Breast epithelium (tissue), 4 donors: ENCODE results near the gene LDLRAP1. TPM values are rescaled to one million over a fixed set of nuclear protein-coding genes. Genes with fewer than 3 reads are reported as not detected.
A peak's percentile ranks its signal among the peaks of the same experiment; 100 is the strongest.

Source experiments
- DNase-seq, 2 donors: peaks; one replicate each; pipeline ENCODE4 v3.0.0-alpha.2; 2019; ENCODE audit warnings: low spot score in 2 of 2
- H3K27ac ChIP-seq, 2 donors: fragments of 200-600 bp; sonication (generic) in 1 of 2; one replicate each; pipeline ENCODE4 v1.5.1; 2016 to 2019; ENCODE audit warnings: mild to moderate bottlenecking in 1 of 2
- H3K27me3 ChIP-seq, 2 donors: fragments of 200-600 bp; sonication (generic) in 1 of 2; one replicate each; pipeline versions ENCODE4 v1.5.1 to v1.6.0; 2017 to 2019; ENCODE audit warnings: control low read depth in 1 of 2, mild to moderate bottlenecking in 1 of 2
- H3K36me3 ChIP-seq: fragments of 200-600 bp; one replicate; pipeline ENCODE4 v1.5.1; 2019
- H3K4me1 ChIP-seq, 2 donors: fragments of 200-600 bp; sonication (generic); one replicate each; pipeline ENCODE4 v1.5.1; 2016 to 2019; ENCODE audit warnings: control low read depth in 1 of 2
- H3K4me3 ChIP-seq, 3 donors: fragments of 200-600 bp; sonication (generic); 1 replicate in 2 of 3; 2 replicates in 1 of 3; pipeline ENCODE4 v1.5.1; 2016 to 2019; ENCODE audit warnings: mild to moderate bottlenecking in 3 of 3, moderate library complexity in 2 of 3
- H3K9me3 ChIP-seq, 2 donors: fragments of 200-600 bp; sonication (generic) in 1 of 2; one replicate each; pipeline ENCODE4 v1.5.1; 2016 to 2019; ENCODE audit warnings: control low read depth in 1 of 2
- POLR2A ChIP-seq: fragments of 450-650 bp; IDR thresholded peaks from one replicate; pipeline ENCODE4 v1.6.1; 2016; ENCODE audit warnings: antibody characterized with exemption, mild to moderate bottlenecking, moderate library complexity
- POLR2AphosphoS5 ChIP-seq, 3 donors: sonication (generic); formaldehyde crosslinking; IDR thresholded peaks; one replicate each; pipeline ENCODE4 v1.6.1; 2017; ENCODE audit warnings: antibody characterized with exemption in 3 of 3
- intact Hi-C: fragments of 100-400 bp; cut with DNase I; formaldehyde crosslinking; loops from one replicate; pipeline ENCODE4 v1.15.1; 2023; ENCODE audit warnings: low total_unique reads
- total RNA-seq, 3 donors: library from RNA; depleted of rRNA; stranded (reverse); fragments of >200 nt; gene quantifications; one replicate each; pipeline ENCODE4 v1.1.0, GENCODE V29; 2016
- TF ChIP-seq, protein P1 (sequence below), 3 donors: fragments of 450-650 bp; IDR thresholded peaks; one replicate each; pipeline ENCODE4 v1.5.1; 2016 to 2017; ENCODE audit warnings: antibody characterized with exemption in 3 of 3, mild to moderate bottlenecking in 3 of 3, moderate library complexity in 3 of 3

Gene LDLRAP1
- total RNA-seq, 3 donors from 2014 or later = 10.7 to 17.0 (median 16.5) TPM

DNA sequence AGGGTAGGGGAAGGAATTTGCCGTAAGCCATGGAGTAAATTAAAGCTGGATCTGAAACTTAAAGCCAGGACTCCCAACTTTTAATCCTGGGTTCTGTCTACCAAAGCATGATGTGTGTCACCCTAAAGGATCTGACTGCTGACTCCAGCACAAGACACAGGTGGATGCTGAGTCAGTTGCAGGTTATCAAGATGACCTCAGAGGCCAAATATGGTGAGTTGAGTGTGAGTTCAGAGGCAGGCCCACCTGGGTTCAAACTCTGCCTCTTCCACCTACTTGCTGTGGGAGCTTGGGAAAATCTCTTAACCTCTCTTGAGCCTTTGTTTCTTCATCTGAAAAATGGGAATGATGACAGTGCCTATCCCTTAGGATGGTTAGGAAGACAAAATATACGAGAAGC, 16.7 kb upstream of the LDLRAP1 start:
- H3K9me3 ChIP-seq = peaks cover 0 to 7% of the 10 kb centered on the region in 2 donors
- no peak overlapping the region for H3K4me3 ChIP-seq
- H3K27me3 ChIP-seq = no peaks in the 10 kb centered on the region
- intact Hi-C loops = no loop called here
- no peak overlapping the region for H3K27ac ChIP-seq
- no peak for DNase-seq
- H3K4me1 ChIP-seq = no peaks in the 10 kb centered on the region
- H3K36me3 ChIP-seq = no peaks in the 10 kb centered on the region
- TF ChIP-seq, protein P1, sequence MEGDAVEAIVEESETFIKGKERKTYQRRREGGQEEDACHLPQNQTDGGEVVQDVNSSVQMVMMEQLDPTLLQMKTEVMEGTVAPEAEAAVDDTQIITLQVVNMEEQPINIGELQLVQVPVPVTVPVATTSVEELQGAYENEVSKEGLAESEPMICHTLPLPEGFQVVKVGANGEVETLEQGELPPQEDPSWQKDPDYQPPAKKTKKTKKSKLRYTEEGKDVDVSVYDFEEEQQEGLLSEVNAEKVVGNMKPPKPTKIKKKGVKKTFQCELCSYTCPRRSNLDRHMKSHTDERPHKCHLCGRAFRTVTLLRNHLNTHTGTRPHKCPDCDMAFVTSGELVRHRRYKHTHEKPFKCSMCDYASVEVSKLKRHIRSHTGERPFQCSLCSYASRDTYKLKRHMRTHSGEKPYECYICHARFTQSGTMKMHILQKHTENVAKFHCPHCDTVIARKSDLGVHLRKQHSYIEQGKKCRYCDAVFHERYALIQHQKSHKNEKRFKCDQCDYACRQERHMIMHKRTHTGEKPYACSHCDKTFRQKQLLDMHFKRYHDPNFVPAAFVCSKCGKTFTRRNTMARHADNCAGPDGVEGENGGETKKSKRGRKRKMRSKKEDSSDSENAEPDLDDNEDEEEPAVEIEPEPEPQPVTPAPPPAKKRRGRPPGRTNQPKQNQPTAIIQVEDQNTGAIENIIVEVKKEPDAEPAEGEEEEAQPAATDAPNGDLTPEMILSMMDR (IDR thresholded peaks at IDR 0.05) = no peak
- TF ChIP-seq POLR2A (no peak), POLR2AphosphoS5 (IDR thresholded peaks at IDR 0.05) (no peak)

DNA sequence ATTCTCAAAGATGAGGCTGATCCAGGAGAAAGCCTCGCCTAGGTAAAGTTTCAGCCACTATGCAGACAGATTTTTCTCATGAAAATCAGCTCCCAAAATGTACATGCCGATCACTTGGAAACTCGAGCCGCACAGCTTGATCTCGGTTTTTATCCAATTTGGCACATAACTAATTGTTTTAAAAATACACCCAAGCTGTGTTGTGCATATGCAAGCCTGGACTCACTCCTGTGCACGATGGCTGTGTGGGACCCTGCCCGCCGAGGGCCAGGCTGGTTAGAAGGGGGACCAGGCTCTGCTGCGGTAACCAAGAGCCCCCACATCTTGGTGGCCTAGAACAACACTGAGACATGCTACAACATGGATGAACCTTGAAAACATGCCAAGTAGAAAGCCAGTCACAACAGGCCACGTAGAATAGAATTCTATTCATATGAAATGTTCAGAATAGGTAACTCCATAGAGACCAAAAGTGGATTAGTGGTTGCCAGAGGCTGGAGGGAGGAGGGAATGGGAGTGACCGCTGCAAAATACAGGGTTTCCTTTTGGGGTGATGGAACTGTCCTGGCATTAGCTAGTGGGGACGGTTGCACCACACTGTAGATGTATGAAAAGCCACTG, 16.1 kb upstream of the LDLRAP1 start:
- H3K9me3 ChIP-seq = peaks cover 0 to 7% of the 10 kb centered on the region in 2 donors
- peak in 1 of 2 donors; percentile 24 for DNase-seq
- H3K4me3 ChIP-seq = no peak overlapping the region
- TF ChIP-seq POLR2A (no peak), POLR2AphosphoS5 (IDR thresholded peaks at IDR 0.05) (no peak)
- TF ChIP-seq, protein P1 (IDR thresholded peaks at IDR 0.05) = no peak
- H3K4me1 ChIP-seq = no peaks in the 10 kb centered on the region
- intact Hi-C loops = no loop called here
- no peaks in the 10 kb centered on the region for H3K36me3 ChIP-seq
- H3K27me3 ChIP-seq = no peaks in the 10 kb centered on the region
- peak overlapping the region in 1 of 2 donors; percentile 38 for H3K27ac ChIP-seq

DNA sequence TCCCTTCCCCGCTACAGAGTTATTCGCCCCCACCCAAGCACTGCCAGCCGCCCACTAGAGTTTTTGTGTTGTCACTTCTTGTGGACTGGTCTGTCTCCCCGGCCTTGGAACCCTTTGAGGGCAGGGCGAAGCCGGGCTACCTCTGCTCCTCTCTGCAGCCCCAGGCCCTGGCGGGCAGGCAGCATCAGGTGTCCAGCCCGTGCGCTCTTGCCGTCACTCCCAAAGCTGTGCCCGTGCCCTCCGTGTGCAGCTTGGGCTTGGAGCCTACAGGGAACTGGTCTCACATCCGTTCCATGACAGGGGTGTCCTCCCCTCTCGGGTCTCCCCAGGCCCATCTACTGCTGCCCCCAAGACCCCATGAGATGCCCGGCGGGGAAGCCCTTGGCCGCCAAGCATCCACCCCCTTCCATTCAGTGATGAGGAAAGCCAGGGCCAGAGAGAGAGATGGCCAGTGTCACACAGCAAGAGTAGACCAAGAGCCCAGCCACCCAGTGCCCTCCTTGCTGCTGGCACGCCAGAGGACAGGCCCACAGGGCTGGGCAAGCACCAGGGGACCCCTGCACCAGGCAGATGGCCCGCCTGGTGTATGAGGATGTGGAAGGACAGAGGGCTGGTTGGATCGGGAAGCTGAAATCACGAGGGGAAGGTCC, 15.3 kb upstream of the LDLRAP1 start:
- intact Hi-C loops = no loop called here
- H3K4me1 ChIP-seq = no peaks in the 10 kb centered on the region

DNA sequence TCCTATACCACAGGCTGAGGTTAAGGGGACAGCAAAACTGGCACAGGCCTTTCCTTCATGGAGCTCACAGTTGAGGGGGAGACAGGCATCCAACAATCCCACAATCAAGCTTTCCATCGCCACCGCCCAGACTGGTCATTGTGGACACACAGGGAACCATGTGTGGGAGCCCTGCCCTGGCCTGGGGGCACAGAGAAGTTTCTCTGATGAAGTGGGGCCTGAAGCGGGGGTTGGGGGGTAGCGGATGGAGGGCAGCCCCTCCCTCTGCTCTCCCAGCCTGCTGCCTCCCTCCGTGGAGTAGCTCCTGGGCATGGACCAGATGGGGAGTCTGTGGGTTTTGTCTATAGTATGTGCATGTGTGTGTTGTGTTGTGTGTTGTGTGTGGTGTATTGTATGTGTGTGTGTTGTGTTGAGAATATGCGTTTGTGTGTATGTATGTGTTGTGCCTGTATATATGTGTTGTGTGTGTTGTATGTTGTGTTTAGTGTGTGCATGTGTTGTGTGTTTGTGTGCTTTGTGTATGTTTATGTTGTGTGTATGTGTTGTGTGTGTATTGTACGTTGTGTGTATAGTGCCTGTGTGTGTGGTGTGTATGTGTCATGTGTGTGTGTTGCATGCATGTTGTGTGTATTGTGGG, 14.4 kb upstream of the LDLRAP1 start:
- Histone ChIP-seq H3K4me3 (no peak overlapping the region), H3K9me3 (peaks cover 0 to 7% of the 10 kb centered on the region in 2 donors), H3K27me3 (no peaks in the 10 kb centered on the region), H3K27ac (no peak overlapping the region), H3K36me3 (no peaks in the 10 kb centered on the region), H3K4me1 (no peaks in the 10 kb centered on the region)
- TF ChIP-seq, protein P1 (IDR thresholded peaks at IDR 0.05) = no peak
- TF ChIP-seq POLR2AphosphoS5 (IDR thresholded peaks at IDR 0.05) (no peak), POLR2A (no peak)
- DNase-seq = no peak
- intact Hi-C loops = no loop called here

More for the DNA sequence above, 15.3 kb upstream of the LDLRAP1 start:
- no peaks in the 10 kb centered on the region for H3K36me3 ChIP-seq
- H3K4me3 ChIP-seq = no peak overlapping the region
- H3K27me3 ChIP-seq = no peaks in the 10 kb centered on the region
- no peak for DNase-seq
- peak overlapping the region in 1 of 2 donors; percentile 38 for H3K27ac ChIP-seq
- peaks cover 0 to 7% of the 10 kb centered on the region in 2 donors for H3K9me3 ChIP-seq
- no peak for TF ChIP-seq POLR2A

DNA sequence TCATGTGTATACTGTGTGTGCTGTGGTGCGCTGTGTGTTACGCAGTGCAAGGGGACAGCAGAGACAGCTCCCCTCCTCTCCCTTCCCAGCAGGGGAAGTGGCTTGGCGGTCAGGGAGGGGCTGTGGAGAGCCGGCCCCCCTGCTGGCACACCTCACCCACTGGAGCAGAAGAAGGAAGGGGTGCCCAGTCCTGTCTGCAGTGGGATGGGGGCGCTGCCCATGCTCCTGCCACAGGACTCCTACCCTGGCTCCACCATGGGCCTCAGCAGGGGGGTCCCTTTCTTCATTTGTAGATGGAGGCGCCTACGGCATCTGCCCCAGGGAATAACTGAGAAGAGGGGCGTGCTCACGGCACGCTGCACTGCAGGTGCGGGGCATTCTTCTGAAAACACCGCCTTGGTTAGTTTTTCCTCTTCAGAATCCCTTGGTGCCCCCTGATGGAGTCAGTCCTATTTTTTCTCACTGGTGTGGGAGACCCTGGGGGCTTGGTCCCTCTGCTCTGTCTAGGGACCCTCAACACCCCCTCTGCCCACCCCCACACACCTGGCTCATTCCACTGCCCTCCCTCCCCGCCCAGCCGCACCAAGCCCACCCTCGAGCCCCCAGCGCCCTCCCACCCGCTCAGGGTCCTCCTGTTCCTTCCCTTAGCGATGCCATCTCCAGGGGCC, 13.8 kb upstream of the LDLRAP1 start:
- Histone ChIP-seq H3K4me1 (no peaks in the 10 kb centered on the region), H3K9me3 (peaks cover 0 to 7% of the 10 kb centered on the region in 2 donors), H3K27me3 (no peaks in the 10 kb centered on the region), H3K27ac (no peak overlapping the region), H3K36me3 (no peaks in the 10 kb centered on the region), H3K4me3 (no peak overlapping the region)
- TF ChIP-seq, protein P1 (IDR thresholded peaks at IDR 0.05) = no peak
- no peak for TF ChIP-seq POLR2AphosphoS5 (IDR thresholded peaks at IDR 0.05)
- TF ChIP-seq POLR2A = no peak
- DNase-seq = no peak
- intact Hi-C loops = no loop called here
